Karpas-422 (cell line): ENCODE measurements around the gene CEMP1. TPM values are rescaled to one million over a fixed set of nuclear protein-coding genes. Genes with fewer than 3 reads are reported as not detected.

Source experiments
- DNase-seq: peaks from one replicate; pipeline ENCODE4 v3.0.0-alpha.2; 2015
- H2AFZ ChIP-seq: fragments of 200-600 bp; sonication (generic); 2 replicates; pipeline ENCODE4 v1.6.1; 2014; ENCODE audit warnings: antibody characterized with exemption, low read length, mixed read lengths
- H3K27ac ChIP-seq: fragments of 200-600 bp; sonication (generic); 2 replicates; pipeline ENCODE4 v1.5.1; 2014; ENCODE audit warnings: mild to moderate bottlenecking, low read length, moderate library complexity
- H3K27me3 ChIP-seq: fragments of 200-600 bp; sonication (generic); 2 replicates; pipeline ENCODE4 v1.6.1; 2014; ENCODE audit warnings: low read length, mixed read lengths
- H3K36me3 ChIP-seq: fragments of 200-600 bp; sonication (generic); 2 replicates; pipeline ENCODE4 v1.6.1; 2014; ENCODE audit warnings: low read length, mixed read lengths; ENCODE audit not compliant: insufficient read depth
- H3K4me1 ChIP-seq: fragments of 200-600 bp; sonication (generic); 2 replicates; pipeline ENCODE4 v1.6.1; 2014; ENCODE audit warnings: mild to moderate bottlenecking, low read length, mixed read lengths
- H3K4me2 ChIP-seq: fragments of 200-600 bp; sonication (generic); 2 replicates; pipeline ENCODE4 v1.6.1; 2014; ENCODE audit warnings: low read length, low read depth, mild to moderate bottlenecking; ENCODE audit not compliant: poor library complexity, severe bottlenecking
- H3K4me3 ChIP-seq: fragments of 200-600 bp; sonication (generic); 2 replicates; pipeline ENCODE4 v1.5.1; 2014; ENCODE audit warnings: mild to moderate bottlenecking, antibody characterized with exemption, low read length, mixed read lengths
- H3K79me2 ChIP-seq: fragments of 200-600 bp; sonication (generic); 2 replicates; pipeline ENCODE4 v1.6.1; 2014; ENCODE audit warnings: mild to moderate bottlenecking, low read length, mixed read lengths
- H3K9ac ChIP-seq: fragments of 200-600 bp; sonication (generic); 2 replicates; pipeline ENCODE4 v1.6.0; 2014; ENCODE audit warnings: low read length
- H3K9me2 ChIP-seq: fragments of 200-600 bp; sonication (generic), shearing (Covaris generic); replicated peaks from 2 replicates; pipeline ENCODE4 v1.6.0; 2014; ENCODE audit warnings: mild to moderate bottlenecking, low read length, moderate library complexity; ENCODE audit not compliant: insufficient read depth
- H3K9me3 ChIP-seq: fragments of 300-700, 200-600 bp; sonication (generic); 2 replicates; pipeline ENCODE4 v1.6.1; 2014; ENCODE audit warnings: low read length, mixed read lengths
- H4K20me1 ChIP-seq: fragments of 200-600 bp; sonication (generic); 2 replicates; pipeline ENCODE4 v1.6.1; 2014; ENCODE audit warnings: mild to moderate bottlenecking, antibody characterized with exemption, low read length, low read depth; ENCODE audit not compliant: insufficient read depth
- total RNA-seq: library from RNA; depleted of rRNA; stranded (reverse); fragments of >200 nt; shearing (Covaris generic); gene quantifications from 2 replicates; pipeline ENCODE4 v1.2.3, GENCODE V29; 2014; ENCODE audit warnings: low replicate concordance

Gene CEMP1
- total RNA-seq, 1 experiment from 2014 or later, result not detected

DNA sequence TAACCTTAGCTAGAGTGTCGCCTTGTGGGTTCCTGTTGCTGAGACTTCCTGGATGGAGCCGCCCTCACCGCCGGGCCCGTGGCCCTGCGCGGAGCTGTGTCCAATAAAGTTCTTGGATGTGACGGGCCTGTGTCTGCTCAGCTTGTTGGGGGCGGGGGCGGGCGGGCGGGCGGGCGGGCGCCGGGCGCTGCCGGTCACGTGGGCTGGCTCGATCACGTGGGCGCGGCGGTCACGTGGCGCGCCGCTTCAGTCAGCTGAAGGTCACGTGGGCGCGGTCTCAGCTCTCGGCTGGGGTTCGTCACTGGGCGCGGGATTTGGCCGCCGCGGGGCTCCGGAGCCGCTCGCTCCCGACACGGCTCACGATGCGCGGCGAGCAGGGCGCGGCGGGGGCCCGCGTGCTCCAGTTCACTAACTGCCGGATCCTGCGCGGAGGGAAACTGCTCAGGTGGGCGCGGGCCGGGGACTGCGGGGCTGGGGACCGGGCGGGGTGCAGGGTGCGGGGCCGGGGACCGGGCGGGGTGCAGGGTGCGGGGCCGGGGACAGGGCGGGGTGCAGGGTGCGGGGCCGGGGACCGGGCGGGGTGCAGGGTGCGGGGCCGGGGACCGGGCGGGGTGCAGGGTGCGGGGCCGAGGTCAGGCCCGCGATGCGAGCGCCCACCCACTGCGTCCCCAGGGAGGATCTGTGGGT, 11.0 kb downstream of the CEMP1 start, which contains the start of gene AMDHD2:
TSS of gene AMDHD2 (plus strand) at position 275 of the 687 bp plus-strand sequence. CDS start at position 363, 88 bp downstream.
- H3K4me1 ChIP-seq, result peaks cover 38% of the 10 kb centered on the region
- H3K36me3 ChIP-seq, result 0 out of 2 replicates have a peak, but pooled peaks cover 3% of the 10 kb centered on the region
- H3K4me3 ChIP-seq, result peak within 1 kb of the TSS; percentile 79
- H3K9me3 ChIP-seq, result no peaks in the 10 kb centered on the region
- H3K9ac ChIP-seq, result peak within 1 kb of the TSS; percentile 87
- H3K27me3 ChIP-seq, result no peaks in the 10 kb centered on the region
- H3K4me2 ChIP-seq, result peak within 1 kb of the TSS; percentile 93
- H4K20me1 ChIP-seq, result peaks cover 34% of the 10 kb centered on the region
- peaks cover 53% of the 10 kb centered on the region for H3K79me2 ChIP-seq
- H3K27ac ChIP-seq, result no peak within 1 kb of the TSS
- no peak within 1 kb of the TSS for H2AFZ ChIP-seq
- no peaks in the 10 kb centered on the region for H3K9me2 ChIP-seq
- DNase-seq, result peak; percentile 96

DNA sequence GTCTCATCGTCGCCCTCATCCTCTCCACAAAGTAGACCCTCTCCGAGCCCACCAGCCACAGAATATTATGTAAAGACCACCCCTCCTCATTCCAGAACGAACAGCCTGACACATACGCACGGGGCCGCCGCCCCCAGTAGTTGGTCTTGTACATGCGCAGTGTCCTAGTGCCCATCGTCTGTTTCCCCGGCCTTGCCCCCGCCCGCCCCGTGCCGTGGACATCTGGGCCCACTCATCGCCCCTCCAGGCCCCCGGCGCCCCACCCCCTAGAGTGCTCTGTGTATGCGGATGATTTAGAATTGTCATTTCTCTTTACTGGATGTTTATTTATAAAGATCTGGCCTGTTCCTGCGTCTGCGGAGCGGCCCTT, 11.5 kb downstream of the CEMP1 start:
- H3K4me2 ChIP-seq, result peak overlapping the region; percentile 50
- H2AFZ ChIP-seq, result no peak overlapping the region
- H3K27me3 ChIP-seq, result no peaks in the 10 kb centered on the region
- no peak for DNase-seq
- H4K20me1 ChIP-seq, result peaks cover 39% of the 10 kb centered on the region
- no peak overlapping the region for H3K4me3 ChIP-seq
- 0 out of 2 replicates have a peak, but pooled peaks cover 3% of the 10 kb centered on the region for H3K36me3 ChIP-seq
- no peak overlapping the region for H3K9ac ChIP-seq
- H3K9me3 ChIP-seq, result no peaks in the 10 kb centered on the region
- H3K4me1 ChIP-seq, result peaks cover 42% of the 10 kb centered on the region
- H3K27ac ChIP-seq, result no peak overlapping the region
- H3K79me2 ChIP-seq, result peaks cover 59% of the 10 kb centered on the region
- no peaks in the 10 kb centered on the region for H3K9me2 ChIP-seq

GRCh38 chr16:2518823-2519710, 12.1 kb downstream of the CEMP1 start:
- peaks cover 41% of the 10 kb centered on the region for H4K20me1 ChIP-seq
- peaks cover 42% of the 10 kb centered on the region for H3K4me1 ChIP-seq
- H3K4me2 ChIP-seq, result no peak overlapping the region
- no peaks in the 10 kb centered on the region for H3K27me3 ChIP-seq
- 0 out of 2 replicates have a peak, but pooled peaks cover 3% of the 10 kb centered on the region for H3K36me3 ChIP-seq
- no peaks in the 10 kb centered on the region for H3K9me3 ChIP-seq
- no peak overlapping the region for H2AFZ ChIP-seq
- H3K27ac ChIP-seq, result no peak overlapping the region
- no peaks in the 10 kb centered on the region for H3K9me2 ChIP-seq
- no peak overlapping the region for H3K4me3 ChIP-seq
- H3K79me2 ChIP-seq, result peaks cover 64% of the 10 kb centered on the region
- H3K9ac ChIP-seq, result no peak overlapping the region
- DNase-seq, result no peak

DNA sequence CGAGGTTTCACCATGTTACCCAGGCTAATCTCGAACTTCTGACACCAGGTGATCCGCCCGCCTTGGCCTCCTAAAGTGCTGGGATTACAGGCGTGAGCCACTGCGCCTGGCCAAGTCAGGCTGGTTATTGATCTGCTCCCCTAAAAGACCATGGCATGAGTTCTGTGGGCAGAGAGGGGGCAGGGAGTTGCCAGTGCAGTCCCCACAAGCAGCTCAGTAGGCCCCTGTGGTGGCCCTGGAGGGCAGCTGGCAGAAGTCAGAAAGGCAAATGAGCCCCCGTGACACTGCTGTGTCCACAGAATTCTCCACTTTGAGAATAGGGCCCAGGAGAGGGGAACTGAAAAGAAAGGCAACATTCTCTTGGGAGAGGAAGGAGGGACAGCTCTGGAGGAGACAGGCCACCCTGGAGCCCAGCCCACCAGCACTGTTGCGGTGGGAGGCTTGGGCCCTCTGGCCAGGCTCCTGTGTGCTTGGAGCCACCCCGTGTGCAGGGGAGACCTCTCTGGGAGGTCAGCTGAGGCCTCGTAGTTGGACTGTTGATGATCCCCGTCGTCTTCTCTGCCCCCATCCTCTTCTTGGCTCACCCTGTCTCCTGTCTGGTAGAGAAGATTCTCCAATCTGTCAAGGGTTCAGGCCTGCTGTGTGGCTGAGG, 13.1 kb downstream of the CEMP1 start:
- Histone ChIP-seq H3K9me3 (no peaks in the 10 kb centered on the region), H2AFZ (no peak overlapping the region), H3K9ac (no peak overlapping the region), H3K4me2 (no peak overlapping the region), H3K9me2 (no peaks in the 10 kb centered on the region), H3K27me3 (no peaks in the 10 kb centered on the region), H3K4me3 (no peak overlapping the region), H4K20me1 (peaks cover 41% of the 10 kb centered on the region), H3K27ac (no peak overlapping the region), H3K4me1 (peaks cover 46% of the 10 kb centered on the region), H3K79me2 (peaks cover 67% of the 10 kb centered on the region), H3K36me3 (no peaks in the 10 kb centered on the region)
- no peak for DNase-seq

- Histone ChIP-seq H3K4me2 (peak overlapping the region; percentile 20), H3K4me1 (peaks cover 50% of the 10 kb centered on the region), H3K9ac (peak overlapping the region; percentile 98), H3K9me2 (no peaks in the 10 kb centered on the region), H3K4me3 (no peak overlapping the region), H3K27ac (no peak overlapping the region), H3K79me2 (peaks cover 63% of the 10 kb centered on the region), H3K36me3 (no peaks in the 10 kb centered on the region), H3K9me3 (no peaks in the 10 kb centered on the region), H4K20me1 (peaks cover 41% of the 10 kb centered on the region), H2AFZ (no peak overlapping the region), H3K27me3 (no peaks in the 10 kb centered on the region)
- no peak for DNase-seq
Observed at GRCh38 chr16:2516391-2517240, 14.6 kb downstream of the CEMP1 start.

GRCh38 chr16:2515180-2515851, 15.9 kb downstream of the CEMP1 start:
- Histone ChIP-seq H3K4me1 (peaks cover 42% of the 10 kb centered on the region), H3K4me2 (peak overlapping the region; percentile 76), H4K20me1 (peaks cover 41% of the 10 kb centered on the region), H3K9me2 (no peaks in the 10 kb centered on the region), H3K27ac (no peak overlapping the region), H3K9me3 (no peaks in the 10 kb centered on the region), H2AFZ (no peak overlapping the region), H3K9ac (peak overlapping the region; percentile 98), H3K27me3 (no peaks in the 10 kb centered on the region), H3K4me3 (peak overlapping the region; percentile 76), H3K36me3 (no peaks in the 10 kb centered on the region), H3K79me2 (peaks cover 53% of the 10 kb centered on the region)
- no peak for DNase-seq
